PC-3 (cell line): ENCODE data around the gene ARHGEF28.

ENCODE experiments used
- CTCF ChIP-seq: fragments of 300-600 bp; sonication (generic); conservative IDR thresholded peaks from 2 replicates; pipeline ENCODE4 v1.5.1; 2017; ENCODE audit warnings: antibody characterized with exemption, low read depth, mild to moderate bottlenecking, low read length
- EZH2 ChIP-seq: fragments of 300-600 bp; sonication (generic); IDR thresholded peaks from one replicate; pipeline ENCODE4 v1.6.1; 2017; ENCODE audit warnings: antibody characterized with exemption, mild to moderate bottlenecking, low read length; ENCODE audit not compliant: unreplicated experiment
- EZH2phosphoT487 ChIP-seq: fragments of 300-600 bp; sonication (generic); IDR thresholded peaks from 2 replicates; pipeline ENCODE4 v1.6.1; 2018; ENCODE audit warnings: mild to moderate bottlenecking, antibody characterized with exemption, low read length, borderline replicate concordance

DNA sequence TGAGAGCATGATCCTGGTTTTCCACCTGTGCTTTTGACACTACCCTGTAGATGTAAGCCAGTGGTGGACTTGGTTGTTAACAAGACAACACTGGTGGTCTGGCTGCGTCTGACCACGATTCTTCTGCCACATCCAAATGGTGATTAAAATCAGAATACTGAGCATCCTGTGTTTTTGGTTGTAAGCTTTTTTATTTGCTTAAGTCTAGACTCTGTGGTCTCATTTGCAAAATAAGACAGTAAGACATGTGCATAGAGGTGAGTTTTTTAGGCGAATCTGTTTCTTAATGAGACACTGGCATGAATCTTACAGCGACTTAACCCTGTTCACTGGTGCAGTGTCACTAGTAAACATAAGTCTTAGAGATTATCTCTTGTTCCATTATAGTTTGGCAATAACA lies 165.4 kb downstream of the ARHGEF28 start:
- no peak for TF ChIP-seq CTCF
- TF ChIP-seq EZH2, result no peak
- no peak for TF ChIP-seq EZH2phosphoT487
